ENCODE measurements around the gene HAUS1. TPM values are rescaled to one million over a fixed set of nuclear protein-coding genes. Genes with fewer than 3 reads are reported as not detected.

HAUS1 gene
- total and polyA plus RNA-seq, 12 donors = 5.5 to 20.3 (median 9.0) TPM

DNA sequence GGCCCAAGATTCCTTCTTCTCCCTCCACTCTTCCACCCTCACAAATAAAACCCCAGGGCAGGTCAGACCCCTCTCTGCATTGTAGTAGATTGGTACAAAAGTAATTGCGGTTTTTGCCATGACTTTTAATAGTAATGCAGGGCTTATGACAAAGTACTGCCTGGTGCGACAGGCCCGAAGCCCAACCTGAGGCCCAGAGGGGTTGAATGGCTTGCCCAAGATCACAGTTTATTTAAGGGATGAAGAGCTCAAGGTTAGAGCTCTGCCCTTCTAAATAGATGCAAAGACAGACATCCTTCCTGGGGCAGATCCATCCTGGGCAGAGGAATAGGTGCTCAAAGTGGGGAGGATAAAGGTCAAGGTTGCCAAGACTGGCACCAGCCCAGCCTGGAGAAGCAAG lies 31.2 kb upstream of the HAUS1 start:
- H3K4me1 ChIP-seq = peaks cover 3 to 48% (median 26%) of the 10 kb centered on the region in 9 donors
- peaks cover 0 to 14% (median 0%) of the 10 kb centered on the region in 9 donors for H3K36me3 ChIP-seq
- H3K27ac ChIP-seq = no peak overlapping the region
- H3K27me3 ChIP-seq = no peaks in the 10 kb centered on the region
- ATAC-seq (peak in 1 of 8 donors; percentile 9), DNase-seq (no peak)
- intact Hi-C loops (cut with DNase I) = loop anchor here (5.0 to 10.0 kb wide), 14 partner anchors 61 to 408 kb away; partner anchors contain the start of gene EPG5 (in 4 of the 10)
- no peak for TF ChIP-seq CTCF (IDR thresholded peaks at IDR 0.05)
- WGBS, 2 donors = 84 to 89% methylated on average over 3 of the region's 3 CpGs
- no peak overlapping the region for H3K4me3 ChIP-seq
- H3K9me3 ChIP-seq = peaks cover 0 to 2% (median 0%) of the 10 kb centered on the region in 11 donors

- Histone ChIP-seq H3K4me1 (peaks cover 3 to 45% (median 27%) of the 10 kb centered on the region in 9 donors), H3K27me3 (no peaks in the 10 kb centered on the region), H3K27ac (no peak overlapping the region), H3K4me3 (no peak overlapping the region), H3K9me3 (no peaks in the 10 kb centered on the region), H3K36me3 (peaks cover 0 to 22% (median 0%) of the 10 kb centered on the region in 9 donors)
- 31 to 32% methylated on average over 9 of the region's 9 CpGs for WGBS, 2 donors
- ATAC-seq (peak in 6 of 8 donors; percentile 3 to 55 (median 42)), DNase-seq (peak in 1 of 2 donors; percentile 64)
- intact Hi-C loops (cut with DNase I) = loop anchor here (5.0 to 10.0 kb wide), 14 partner anchors 61 to 409 kb away; partner anchors contain the start of gene EPG5 (in 4 of the 10)
- TF ChIP-seq CTCF (IDR thresholded peaks at IDR 0.05) = peak; percentile 32 to 76 (median 68)
Observed at GRCh38 chr18:46073474-46074331, 30.5 kb upstream of the HAUS1 start.

DNA sequence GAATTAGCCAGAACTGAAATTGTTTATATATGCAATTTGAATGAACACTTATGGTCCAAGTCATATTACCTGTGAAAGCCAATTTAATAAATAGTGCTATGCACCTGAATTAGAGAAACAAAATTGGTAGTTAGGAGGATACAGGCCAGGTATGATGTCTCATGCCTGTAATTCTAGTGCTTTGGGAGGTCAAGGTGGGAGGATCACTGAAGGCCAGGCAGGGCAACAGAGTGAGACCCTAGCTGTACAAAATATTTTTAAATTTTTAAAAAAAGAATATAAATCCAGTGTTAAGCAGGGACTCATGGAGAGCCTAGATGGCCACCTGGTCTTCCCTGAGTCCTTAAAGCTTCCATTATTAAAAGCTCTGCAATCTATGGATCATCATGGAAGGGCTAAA lies 24.8 kb upstream of the HAUS1 start:
- Histone ChIP-seq H3K4me1 (peaks cover 0 to 29% (median 7%) of the 10 kb centered on the region in 9 donors), H3K4me3 (no peak overlapping the region), H3K36me3 (peaks cover 0 to 78% (median 28%) of the 10 kb centered on the region in 9 donors), H3K9me3 (no peaks in the 10 kb centered on the region), H3K27ac (no peak overlapping the region), H3K27me3 (no peaks in the 10 kb centered on the region)
- intact Hi-C loops (cut with DNase I) = loop anchor here in 9 of 10 donors (10.0 kb wide), 8 partner anchors 105 to 415 kb away; partner anchors contain the start of gene EPG5 (in 3 of the 9)
- ATAC-seq = no peak
- no peak for TF ChIP-seq CTCF (IDR thresholded peaks at IDR 0.05)
- DNase-seq = no peak

DNA sequence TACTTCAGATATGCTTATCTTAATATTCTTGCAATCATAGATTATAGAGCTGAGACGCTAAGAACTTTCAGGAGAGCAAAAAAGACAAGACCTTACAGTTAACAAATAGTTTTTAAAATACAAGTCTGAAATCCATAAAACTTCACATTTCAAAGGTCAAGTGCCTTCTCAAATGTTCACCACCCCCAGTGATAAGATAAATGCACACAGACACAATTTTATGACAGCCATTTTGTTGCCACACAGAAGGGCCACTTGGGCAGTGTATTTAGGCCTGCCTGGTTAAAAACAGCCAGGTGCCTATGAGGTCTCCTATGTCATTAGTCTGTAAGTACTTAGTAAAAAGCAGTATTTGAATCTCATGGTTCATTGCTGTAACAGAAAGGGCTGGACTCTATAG lies 24.0 kb upstream of the HAUS1 start:
- ATAC-seq = no peak
- intact Hi-C loops (cut with DNase I) = no loop called here
- no peaks in the 10 kb centered on the region for H3K27me3 ChIP-seq
- peaks cover 0 to 35% (median 7%) of the 10 kb centered on the region in 9 donors for H3K4me1 ChIP-seq
- no peak for DNase-seq
- no peak for TF ChIP-seq CTCF (IDR thresholded peaks at IDR 0.05)
- no peak overlapping the region for H3K27ac ChIP-seq
- 53 to 65% methylated on average over 1 of the region's 1 CpG for WGBS, 2 donors
- H3K4me3 ChIP-seq = no peak overlapping the region
- H3K36me3 ChIP-seq = peaks cover 0 to 86% (median 36%) of the 10 kb centered on the region in 9 donors
- H3K9me3 ChIP-seq = no peaks in the 10 kb centered on the region
